GM19025 (cell line): ENCODE measurements around the gene MCUR1.

ENCODE experiments used
- ATAC-seq: cut with Tn5 transposase; IDR thresholded peaks from one replicate; pipeline ENCODE4 v1.9.1; 2021; ENCODE audit warnings: mild to moderate bottlenecking, low read depth, moderate library complexity; ENCODE audit not compliant: unreplicated experiment

MCUR1 gene

DNA sequence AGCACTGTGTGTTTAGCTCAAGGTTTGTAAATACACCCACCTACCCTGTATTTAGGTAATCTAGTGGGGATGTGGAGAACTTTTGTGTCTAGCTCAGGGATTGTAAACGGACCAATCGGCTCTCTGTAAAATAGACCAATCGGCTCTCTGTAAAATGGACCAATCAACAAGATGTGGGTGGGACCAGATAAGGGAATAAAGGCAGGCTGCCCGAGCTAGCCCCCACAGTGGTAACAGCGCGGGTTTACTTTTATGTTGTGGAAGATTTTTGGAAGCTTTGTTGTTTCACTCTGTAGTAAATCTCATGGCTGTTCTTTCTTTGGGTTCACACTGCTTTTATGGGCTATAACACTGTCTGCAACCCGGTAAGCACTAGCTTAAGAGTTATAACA lies 70.6 kb downstream of the MCUR1 start:
- no peak for ATAC-seq

DNA sequence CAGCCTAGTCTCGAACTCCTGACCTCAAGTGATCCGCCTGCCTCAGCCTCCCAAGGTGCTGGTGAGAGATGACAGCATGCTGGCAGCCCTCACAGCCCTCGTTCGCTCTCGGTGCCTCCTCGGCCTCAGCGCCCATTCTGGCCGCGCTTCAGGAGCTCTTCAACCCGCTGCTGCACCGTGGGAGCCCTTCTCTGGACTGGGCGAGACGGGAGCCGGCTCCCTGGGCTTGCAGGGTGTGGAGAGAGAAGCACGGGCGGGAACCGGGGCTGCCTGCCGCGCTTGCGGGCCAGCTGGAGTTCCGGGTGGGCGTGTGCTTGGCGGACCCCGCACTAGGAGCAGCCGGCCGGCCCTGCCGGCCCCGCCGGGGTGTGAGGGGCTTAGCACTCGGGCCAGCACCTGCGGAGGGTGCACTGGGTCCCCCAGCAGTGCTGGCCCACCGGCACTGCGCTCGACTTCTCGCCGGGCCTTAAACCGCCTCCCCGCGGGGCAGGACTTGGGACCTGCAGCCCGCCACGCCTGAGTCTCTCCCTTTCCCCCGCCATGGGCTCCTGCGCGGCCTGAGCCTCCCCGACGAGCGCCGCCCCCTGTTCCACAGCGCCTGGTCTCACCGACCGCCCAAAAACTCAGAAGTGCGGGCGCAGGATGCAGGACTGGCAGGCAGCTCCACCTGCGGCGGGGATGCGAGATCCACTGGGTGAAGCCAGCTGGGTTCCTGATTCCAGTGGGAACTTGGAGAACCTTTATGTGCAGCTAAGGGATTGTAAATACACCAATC lies 71.2 kb downstream of the MCUR1 start:
- no peak for ATAC-seq

DNA sequence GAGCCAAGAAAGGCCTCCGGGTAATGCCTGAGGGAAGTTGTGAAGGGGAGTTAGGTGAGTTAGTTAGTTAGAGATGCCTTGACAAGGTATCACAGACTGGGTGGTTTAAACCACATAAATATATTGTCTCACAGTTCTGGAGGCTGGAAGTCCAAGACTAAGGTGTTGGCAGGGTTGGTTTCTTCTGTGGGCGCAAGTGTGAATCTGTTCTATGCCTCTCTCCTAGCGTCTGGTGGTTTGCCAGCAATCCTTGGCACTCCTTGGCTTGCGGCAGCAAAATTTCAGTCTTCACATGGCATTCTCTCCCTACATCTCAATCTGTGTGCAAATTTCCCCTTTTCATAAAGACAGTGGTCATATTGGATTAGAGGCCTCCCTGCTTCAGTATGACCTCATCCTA lies 73.0 kb downstream of the MCUR1 start:
- ATAC-seq = no peak
